GM21717 (cell line): ENCODE data around the gene GAS7.

Experiments
- ATAC-seq: cut with Tn5 transposase; IDR thresholded peaks from one replicate; pipeline ENCODE4 v1.9.1; 2021; ENCODE audit warnings: mild to moderate bottlenecking, moderate library complexity; ENCODE audit not compliant: unreplicated experiment

Gene GAS7

DNA sequence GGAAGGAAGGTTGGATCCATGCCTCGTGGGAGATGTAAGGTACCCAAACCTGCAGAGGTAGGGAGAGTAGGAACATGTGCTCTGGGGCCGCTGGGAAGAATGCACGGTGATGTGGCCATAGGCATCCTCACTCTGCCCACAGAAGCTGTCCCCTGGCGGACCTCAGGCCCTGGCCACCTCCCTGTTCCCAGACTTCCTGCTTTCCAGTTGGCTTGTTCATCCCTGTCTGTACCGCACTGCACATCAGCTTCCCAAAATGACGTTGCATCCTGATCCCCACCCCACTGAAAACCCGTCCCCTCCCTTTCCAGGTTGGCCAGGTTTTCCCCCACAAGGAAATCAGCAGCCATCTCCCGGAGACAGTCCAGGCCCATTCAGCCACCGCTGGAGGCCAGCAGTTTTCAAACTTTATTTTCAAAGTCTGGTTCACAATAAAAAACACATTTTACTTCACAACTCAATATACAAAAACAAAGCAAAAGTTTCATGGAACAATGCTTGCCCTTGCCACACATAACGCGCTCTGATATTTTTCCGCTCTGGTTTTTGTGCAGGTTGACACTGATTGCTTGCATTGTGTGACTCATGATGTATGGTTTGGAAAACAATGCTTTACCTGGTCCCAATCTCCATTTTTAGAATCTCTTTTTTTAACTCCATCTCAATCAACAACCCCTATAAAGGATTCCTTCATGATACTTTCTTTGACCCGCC is 143.0 kb downstream of the GAS7 start:
- no peak for ATAC-seq

- ATAC-seq: no peak
Observed at GRCh38 chr17:10053782-10054540, 144.4 kb downstream of the GAS7 start.

GRCh38 chr17:10052106-10052813 is 146.1 kb downstream of the GAS7 start:
- no peak for ATAC-seq

DNA sequence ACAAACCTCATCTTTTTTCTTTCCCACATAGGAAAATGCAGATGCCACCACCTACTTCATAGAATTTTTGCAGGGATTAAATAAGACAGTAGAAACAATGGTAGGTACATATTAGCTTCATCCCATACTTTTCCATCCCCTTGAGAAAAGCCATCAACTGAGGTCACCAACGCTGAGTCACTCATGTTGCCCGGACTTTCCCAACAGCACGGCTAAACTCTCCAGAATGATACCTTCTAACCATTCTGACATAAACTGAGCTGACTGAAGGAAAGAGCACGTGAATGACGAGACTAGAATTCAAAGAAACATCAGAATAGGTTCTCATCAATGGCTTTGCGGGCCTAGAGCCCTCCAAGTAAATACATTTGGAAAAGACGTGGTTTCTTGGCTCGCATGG is 147.3 kb downstream of the GAS7 start:
- no peak for ATAC-seq

- ATAC-seq: no peak
Observed at GRCh38 chr17:10050597-10051101, 147.8 kb downstream of the GAS7 start.

GRCh38 chr17:10048629-10049350 is 149.6 kb downstream of the GAS7 start:
- no peak for ATAC-seq

GRCh38 chr17:10046786-10047785 is 151.3 kb downstream of the GAS7 start:
- ATAC-seq: no peak

DNA sequence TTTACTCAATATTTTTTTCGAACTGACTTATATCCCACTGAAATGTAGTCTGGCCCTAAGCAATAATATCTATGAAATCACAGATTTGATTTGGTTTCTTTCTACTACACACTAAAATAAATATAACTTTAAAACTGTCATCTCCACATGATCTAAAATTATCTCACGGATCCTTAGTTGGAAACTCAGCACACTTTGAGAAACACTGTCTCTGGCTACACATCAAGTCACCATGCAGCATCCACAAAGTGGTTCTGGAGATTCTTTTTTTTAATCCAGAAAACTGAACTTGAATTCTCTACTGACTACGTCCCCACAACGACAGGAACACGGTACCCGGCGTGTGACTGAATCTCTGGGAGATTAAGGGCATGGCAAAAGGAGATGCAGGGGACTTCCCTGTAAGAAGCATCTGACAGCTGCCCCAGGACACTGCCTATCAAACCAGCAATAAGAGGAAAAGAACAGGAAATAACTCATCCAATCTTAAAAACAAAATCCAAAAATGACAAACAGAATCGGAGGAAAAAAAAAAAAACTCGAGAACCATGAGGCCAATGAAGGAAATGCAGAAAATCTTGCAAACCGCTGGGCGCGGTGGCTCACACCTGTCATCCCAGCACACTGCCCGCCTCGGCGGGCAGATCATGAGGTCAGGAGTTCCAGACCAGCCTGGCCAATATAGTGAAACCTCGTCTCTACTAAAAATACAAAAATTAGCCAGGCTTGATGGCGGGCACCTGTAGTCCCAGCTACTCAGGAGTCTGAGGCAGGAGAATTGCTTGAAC is 152.3 kb downstream of the GAS7 start:
- ATAC-seq: no peak

DNA sequence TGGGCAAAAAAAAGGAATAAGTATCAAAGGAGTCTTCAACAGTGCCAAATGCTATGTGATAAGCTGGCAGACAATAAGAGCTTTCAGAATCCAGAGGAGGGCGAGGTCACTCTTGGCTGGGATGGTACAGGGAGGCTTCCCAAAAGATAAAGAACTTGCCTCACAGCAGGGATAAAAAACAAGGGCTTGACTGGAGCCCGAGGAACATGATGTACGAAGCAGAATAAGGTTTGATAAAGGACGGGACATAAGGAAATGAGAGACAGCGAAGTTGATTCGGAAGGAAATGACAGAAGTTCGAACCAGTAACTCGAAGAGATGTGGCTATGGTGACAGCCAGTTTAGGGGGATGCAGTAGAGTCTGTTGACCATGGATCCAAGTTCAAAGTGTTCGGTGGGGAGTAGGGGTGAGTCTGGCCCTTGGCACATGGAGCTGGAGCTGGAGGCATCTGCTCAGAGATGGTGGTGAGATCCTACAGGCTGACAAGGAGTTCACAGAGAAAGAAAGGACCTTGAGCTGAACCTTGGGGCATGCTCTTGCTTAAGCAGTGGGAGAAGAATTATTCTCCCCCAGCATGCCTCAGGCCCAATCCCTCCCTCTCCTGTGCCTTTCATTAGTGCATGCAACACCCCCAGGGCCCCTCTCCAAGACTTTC is 155.7 kb downstream of the GAS7 start:
- no peak for ATAC-seq

DNA sequence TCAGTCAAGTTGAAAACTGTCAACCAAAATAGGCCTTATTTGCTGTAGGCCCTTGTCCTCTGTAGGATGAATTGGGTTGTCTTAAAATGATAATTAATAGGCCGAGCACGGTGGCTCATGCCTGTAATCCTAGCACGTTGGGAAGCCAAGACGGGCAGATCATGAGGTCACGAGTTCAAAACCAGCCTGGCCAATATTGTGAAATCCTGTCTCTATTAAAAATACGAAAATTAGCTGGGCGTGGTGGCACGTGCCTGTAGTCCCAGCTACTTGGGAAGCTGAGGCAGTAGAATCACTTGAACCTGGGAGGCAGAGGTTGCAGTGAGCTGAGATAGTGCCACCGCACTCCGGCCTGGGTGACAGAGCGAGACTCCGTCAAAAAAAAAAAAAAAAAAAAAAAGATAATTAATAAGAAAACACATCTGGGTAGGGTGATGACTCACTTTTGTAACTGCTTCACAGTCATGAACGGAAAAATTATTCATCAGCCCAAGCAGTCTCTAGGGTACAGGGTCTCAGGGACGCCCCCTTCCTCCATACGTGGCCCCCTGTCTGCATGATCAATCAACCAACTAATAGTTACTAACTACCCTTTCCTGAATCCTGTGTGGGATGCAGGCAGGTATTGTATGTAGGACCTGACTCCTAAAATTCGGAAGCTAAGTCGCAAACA is 156.4 kb downstream of the GAS7 start:
- ATAC-seq: no peak

- no peak for ATAC-seq
Observed at GRCh38 chr17:10041287-10041612, 157.2 kb downstream of the GAS7 start.

DNA sequence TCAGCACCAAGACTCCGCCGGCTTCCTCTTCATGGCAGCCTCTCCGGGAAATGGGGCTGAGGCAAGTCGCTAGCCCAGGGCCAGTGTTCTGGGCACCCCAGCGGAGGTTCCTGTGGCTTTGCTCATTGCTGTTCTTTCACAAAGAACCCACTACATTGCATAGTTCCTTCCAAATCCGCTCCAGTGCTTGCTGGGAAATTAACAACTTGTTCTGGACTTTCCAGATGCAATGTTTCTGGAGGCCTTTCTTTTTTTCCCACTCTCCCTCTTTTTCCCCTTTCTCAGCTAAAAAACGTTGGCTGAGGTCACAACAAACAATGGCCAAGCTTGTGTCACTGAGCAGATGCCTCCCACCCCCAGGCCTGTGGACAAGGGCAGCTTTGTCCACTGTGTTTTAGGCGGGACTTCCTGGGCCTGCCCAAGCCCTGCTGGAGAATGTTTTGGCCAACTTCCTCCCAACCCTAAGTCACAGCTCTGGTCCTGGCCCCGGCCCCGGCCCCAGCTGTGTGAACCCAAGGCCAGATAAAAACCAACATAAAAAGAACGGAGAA is 161.8 kb downstream of the GAS7 start:
- no peak for ATAC-seq

DNA sequence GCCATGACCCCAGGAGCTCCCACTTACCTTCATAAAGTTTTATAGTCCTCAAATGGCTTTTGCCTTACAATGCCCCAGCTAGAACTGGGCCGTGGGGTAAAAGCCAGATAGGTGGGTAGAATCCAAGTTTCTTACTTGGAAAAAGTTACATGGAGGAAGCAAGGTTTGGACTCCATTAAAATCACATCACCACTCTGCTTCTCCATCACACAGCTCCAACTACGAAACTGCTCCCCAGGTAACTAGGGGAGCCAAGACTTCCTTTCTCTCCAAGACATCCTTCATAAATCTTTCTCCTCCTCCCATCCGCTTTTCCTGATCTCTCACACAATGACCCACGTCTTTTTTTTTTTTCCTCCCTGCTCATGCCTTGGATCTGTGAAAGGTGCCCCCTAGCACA is 162.5 kb downstream of the GAS7 start:
- ATAC-seq: no peak

DNA sequence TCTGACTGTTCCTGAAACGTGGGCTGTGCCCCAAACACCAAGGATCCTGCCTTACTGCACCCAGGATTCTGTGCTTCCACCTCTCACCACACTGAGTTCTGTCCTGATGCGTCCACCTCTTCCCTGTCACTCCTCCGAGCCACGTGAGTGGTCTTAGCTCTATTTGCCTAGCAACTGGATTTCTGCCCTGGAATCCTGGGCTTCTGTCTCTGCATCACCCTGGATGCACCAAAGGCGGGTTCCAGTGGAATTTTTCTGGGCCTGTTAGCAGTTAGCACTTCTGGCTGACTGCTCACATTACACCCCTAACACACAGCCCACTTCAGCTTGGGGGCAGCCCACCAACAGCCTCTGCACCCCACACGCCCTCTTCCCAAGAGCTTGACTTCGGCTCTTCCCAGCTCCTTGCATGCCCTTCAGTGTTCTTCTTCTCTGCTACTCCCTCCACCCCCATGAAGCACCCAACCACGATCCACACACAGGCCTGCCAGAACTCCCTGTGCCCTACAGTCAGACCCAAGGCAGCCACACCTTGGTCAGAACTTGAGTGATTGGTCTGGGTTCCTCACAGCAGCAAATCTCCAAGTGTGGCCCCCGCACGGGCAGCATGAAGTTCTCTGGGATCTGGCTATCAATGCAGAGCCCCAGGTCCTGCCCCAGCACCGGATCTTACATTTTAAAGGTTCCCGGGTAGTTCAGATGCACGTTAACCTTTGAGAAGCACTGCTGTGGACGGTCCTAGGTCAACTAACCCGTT is 163.5 kb downstream of the GAS7 start:
- ATAC-seq: no peak

DNA sequence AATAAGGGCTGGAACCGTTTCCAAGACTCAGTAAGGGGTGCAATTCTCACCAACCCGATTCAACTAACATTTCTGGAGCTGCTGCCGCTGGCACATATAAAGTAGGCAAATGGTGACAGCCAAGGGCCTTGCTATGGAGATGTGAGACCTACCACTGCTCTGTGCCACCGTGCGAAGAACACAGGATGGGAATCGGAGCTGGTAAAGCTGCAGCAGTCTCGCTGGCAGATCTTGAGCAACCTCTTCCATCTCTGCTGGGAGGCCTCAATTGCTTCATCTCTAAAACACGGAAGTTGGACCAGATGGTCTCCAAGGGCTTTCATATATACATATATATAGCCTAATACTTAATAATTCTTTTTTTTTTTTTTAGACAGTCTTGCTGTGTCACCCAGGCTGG is 164.4 kb downstream of the GAS7 start:
- ATAC-seq: no peak

DNA sequence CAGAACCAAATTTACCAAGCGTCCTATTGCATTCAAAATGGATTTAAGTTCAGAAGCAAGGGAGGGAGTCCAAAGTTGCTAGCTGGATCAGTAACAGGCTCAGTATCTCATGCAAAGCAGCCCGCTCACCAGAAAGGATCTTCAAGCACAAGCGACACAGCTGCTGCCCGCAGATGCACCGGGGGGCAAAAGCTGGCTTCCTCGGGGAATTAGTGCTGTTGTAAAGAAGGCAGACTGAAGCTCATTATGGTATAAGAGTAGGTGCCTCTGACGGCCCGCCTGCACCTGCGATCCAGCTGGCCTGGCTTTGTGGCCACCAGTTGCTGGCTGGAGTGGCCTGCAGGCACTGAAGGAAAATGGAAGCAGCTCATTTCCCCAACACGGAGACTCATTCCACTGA is 165.0 kb downstream of the GAS7 start:
- ATAC-seq: no peak
